Measurements from ENCODE around the gene GPC3.

DNA sequence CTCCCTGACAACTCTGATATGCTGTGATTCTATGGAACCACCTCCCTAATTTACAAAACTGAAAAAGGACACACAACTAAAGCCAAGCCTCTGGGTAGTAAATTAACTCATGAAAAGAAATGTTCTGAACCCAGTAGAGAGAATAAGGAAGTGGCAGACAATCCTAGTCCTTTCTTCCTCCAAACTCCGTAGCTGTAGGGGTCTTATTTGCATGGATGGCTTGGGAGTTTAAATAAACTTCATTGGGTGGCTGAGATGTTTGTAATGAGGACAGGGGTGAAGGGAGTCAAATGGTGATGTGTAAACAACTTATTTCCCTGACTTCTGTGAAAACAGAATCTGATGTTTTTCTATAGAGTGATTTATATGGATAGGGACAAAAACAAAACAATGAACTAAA, 59.3 kb downstream of the GPC3 start:
- TF ChIP-seq, protein P1, sequence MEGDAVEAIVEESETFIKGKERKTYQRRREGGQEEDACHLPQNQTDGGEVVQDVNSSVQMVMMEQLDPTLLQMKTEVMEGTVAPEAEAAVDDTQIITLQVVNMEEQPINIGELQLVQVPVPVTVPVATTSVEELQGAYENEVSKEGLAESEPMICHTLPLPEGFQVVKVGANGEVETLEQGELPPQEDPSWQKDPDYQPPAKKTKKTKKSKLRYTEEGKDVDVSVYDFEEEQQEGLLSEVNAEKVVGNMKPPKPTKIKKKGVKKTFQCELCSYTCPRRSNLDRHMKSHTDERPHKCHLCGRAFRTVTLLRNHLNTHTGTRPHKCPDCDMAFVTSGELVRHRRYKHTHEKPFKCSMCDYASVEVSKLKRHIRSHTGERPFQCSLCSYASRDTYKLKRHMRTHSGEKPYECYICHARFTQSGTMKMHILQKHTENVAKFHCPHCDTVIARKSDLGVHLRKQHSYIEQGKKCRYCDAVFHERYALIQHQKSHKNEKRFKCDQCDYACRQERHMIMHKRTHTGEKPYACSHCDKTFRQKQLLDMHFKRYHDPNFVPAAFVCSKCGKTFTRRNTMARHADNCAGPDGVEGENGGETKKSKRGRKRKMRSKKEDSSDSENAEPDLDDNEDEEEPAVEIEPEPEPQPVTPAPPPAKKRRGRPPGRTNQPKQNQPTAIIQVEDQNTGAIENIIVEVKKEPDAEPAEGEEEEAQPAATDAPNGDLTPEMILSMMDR (conservative IDR thresholded peaks at IDR 0.05): no peak
- TF ChIP-seq ZFX (IDR thresholded peaks at IDR 0.05): no peak

All from C4-2B (cell line).